Neural progenitor cell (in vitro differentiated cells): ENCODE data around the gene PDIA6. TPM values are rescaled to one million over a fixed set of nuclear protein-coding genes. Genes with fewer than 3 reads are reported as not detected.
A peak's percentile ranks its signal among the peaks of the same experiment; 100 is the strongest.

Experiments used
- DNase-seq: peaks from one replicate; pipeline ENCODE4 v3.0.0-alpha.2; 2016; ENCODE audit warnings: low spot score
- H2AFZ ChIP-seq: fragments of 200-600 bp; sonication (generic); replicated peaks from 2 replicates; pipeline ENCODE4 v1.6.1; 2016; ENCODE audit warnings: antibody characterized with exemption
- H3F3A ChIP-seq: fragments of 200-600 bp; sonication (generic); 2 replicates; pipeline ENCODE4 v1.6.1; 2016; ENCODE audit warnings: antibody characterized with exemption, low read depth
- H3K27ac ChIP-seq: fragments of 200-600 bp; sonication (generic); 2 replicates; pipeline ENCODE4 v1.5.1; 2016; ENCODE audit warnings: mild to moderate bottlenecking
- H3K27me3 ChIP-seq: fragments of 200-600 bp; sonication (generic); 2 replicates; pipeline ENCODE4 v1.6.1; 2016; ENCODE audit warnings: mild to moderate bottlenecking, moderate library complexity
- H3K36me3 ChIP-seq: fragments of 200-600 bp; sonication (generic); 2 replicates; pipeline ENCODE4 v1.5.1; 2016
- H3K4me1 ChIP-seq: fragments of 200-600 bp; sonication (generic); 2 replicates; pipeline ENCODE4 v1.6.1; 2016; ENCODE audit warnings: mixed run types
- H3K4me2 ChIP-seq: fragments of 200-600 bp; sonication (generic); 2 replicates; pipeline ENCODE4 v1.6.1; 2016
- H3K4me3 ChIP-seq: fragments of 200-600 bp; sonication (generic); 2 replicates; pipeline ENCODE4 v1.5.1; 2016
- H3K79me2 ChIP-seq: fragments of 200-600 bp; sonication (generic); 2 replicates; pipeline ENCODE4 v1.6.1; 2016; ENCODE audit warnings: low read depth
- H3K9ac ChIP-seq: fragments of 200-600 bp; sonication (generic); 2 replicates; pipeline ENCODE4 v1.6.1; 2016
- H3K9me3 ChIP-seq: fragments of 200-600 bp; sonication (generic); 2 replicates; pipeline ENCODE4 v1.5.1; 2016; ENCODE audit warnings: low read depth
- H4K20me1 ChIP-seq: fragments of 200-600 bp; sonication (generic); 2 replicates; pipeline ENCODE4 v1.6.1; 2016; ENCODE audit warnings: low read depth
- H3K27ac Mint-ChIP-seq: 3 replicates; pipeline ENCODE4 v1.8.0; 2021; ENCODE audit warnings: mixed read lengths
- H3K27me3 Mint-ChIP-seq: 2 replicates; pipeline ENCODE4 v1.8.0; 2022; ENCODE audit warnings: low read depth, mild to moderate bottlenecking, inconsistent platforms, moderate library complexity, mixed read lengths; ENCODE audit not compliant: insufficient read depth
- H3K36me3 Mint-ChIP-seq: 3 replicates; pipeline ENCODE4 v1.8.0; 2021; ENCODE audit warnings: mixed read lengths
- H3K4me1 Mint-ChIP-seq: 3 replicates; pipeline ENCODE4 v1.8.0; 2021; ENCODE audit warnings: mixed read lengths
- H3K4me3 Mint-ChIP-seq: 3 replicates; pipeline ENCODE4 v1.8.0; 2021; ENCODE audit warnings: mild to moderate bottlenecking, moderate library complexity, mixed read lengths
- H3K9me3 Mint-ChIP-seq: 3 replicates; pipeline ENCODE4 v1.8.0; 2020; ENCODE audit warnings: mixed read lengths
- CTCF ChIP-seq: fragments of 200-600 bp; sonication (generic); IDR thresholded peaks from 2 replicates; pipeline ENCODE4 v1.5.1; 2017; ENCODE audit warnings: antibody characterized with exemption, mild to moderate bottlenecking
- EZH2 ChIP-seq: fragments of 200-600 bp; sonication (generic); IDR thresholded peaks from 2 replicates; pipeline ENCODE4 v1.6.1; 2017; ENCODE audit warnings: antibody characterized with exemption, mild to moderate bottlenecking, moderate library complexity
- EZH2phosphoT487 ChIP-seq: fragments of 200-600 bp; sonication (generic); IDR thresholded peaks from 2 replicates; pipeline ENCODE4 v1.6.1; 2017; ENCODE audit warnings: antibody characterized with exemption
- total RNA-seq: library from RNA; depleted of rRNA; stranded (reverse); fragments of >200 nt; gene quantifications from 2 replicates; pipeline ENCODE4 v1.2.3, GENCODE V29; 2015; ENCODE audit warnings: low replicate concordance

Gene PDIA6
- total RNA-seq, 1 donor from 2014 or later: 381 TPM

- no peak overlapping the region for H3K27ac ChIP-seq
- H3K36me3 ChIP-seq: no peaks in the 10 kb centered on the region
- H3K79me2 ChIP-seq: no peaks in the 10 kb centered on the region
- no peaks in the 10 kb centered on the region for H3F3A ChIP-seq
- H2AFZ ChIP-seq: peak overlapping the region; percentile 28
- Mint-ChIP-seq H3K36me3 (no peaks in the 10 kb centered on the region), H3K4me3 (no peak overlapping the region), H3K9me3 (no peaks in the 10 kb centered on the region), H3K27me3 (peaks cover 14% of the 10 kb centered on the region), H3K4me1 (peaks cover 21% of the 10 kb centered on the region), H3K27ac (no peak overlapping the region)
- TF ChIP-seq EZH2phosphoT487 (no peak), EZH2 (no peak), CTCF (no peak)
- no peak overlapping the region for H3K9ac ChIP-seq
- DNase-seq: no peak
- no peak overlapping the region for H3K4me3 ChIP-seq
- no peaks in the 10 kb centered on the region for H4K20me1 ChIP-seq
- peaks cover 3% of the 10 kb centered on the region for H3K4me1 ChIP-seq
- no peaks in the 10 kb centered on the region for H3K27me3 ChIP-seq
- no peaks in the 10 kb centered on the region for H3K9me3 ChIP-seq
- H3K4me2 ChIP-seq: no peak overlapping the region
Measured at GRCh38 chr2:10759151-10759714, 53.4 kb downstream of the PDIA6 start.

DNA sequence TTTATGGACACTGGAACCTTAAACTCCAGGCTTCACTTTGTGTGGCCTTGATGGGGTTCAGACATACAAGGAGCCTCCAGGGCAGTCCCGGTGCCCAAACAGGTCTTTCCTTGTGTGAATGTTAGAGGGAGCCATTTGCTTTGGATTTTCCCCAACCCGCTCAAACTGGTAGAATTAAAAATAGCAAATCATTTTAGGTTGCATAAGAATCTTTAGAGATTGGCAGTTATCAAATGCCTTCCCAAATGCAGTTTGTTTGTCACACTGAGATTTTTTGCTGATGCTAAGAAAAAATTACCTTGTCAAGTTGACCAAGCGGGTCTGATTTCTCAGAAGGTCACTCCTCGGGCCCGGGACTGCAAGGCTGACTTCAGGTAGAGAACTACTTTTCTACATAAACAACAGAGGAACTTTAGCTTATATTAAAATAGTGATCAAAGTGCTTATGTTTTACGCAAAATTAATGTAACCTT lies 54.7 kb downstream of the PDIA6 start:
- DNase-seq: no peak
- Histone ChIP-seq H3K9ac (no peak overlapping the region), H3K27me3 (no peaks in the 10 kb centered on the region), H3K27ac (no peak overlapping the region), H3F3A (no peaks in the 10 kb centered on the region), H4K20me1 (no peaks in the 10 kb centered on the region), H3K9me3 (no peaks in the 10 kb centered on the region), H3K4me2 (no peak overlapping the region), H3K79me2 (no peaks in the 10 kb centered on the region), H3K4me1 (no peaks in the 10 kb centered on the region), H3K4me3 (no peak overlapping the region), H3K36me3 (no peaks in the 10 kb centered on the region), H2AFZ (no peak overlapping the region)
- peaks cover 12% of the 10 kb centered on the region for H3K27me3 Mint-ChIP-seq
- H3K9me3 Mint-ChIP-seq: no peaks in the 10 kb centered on the region
- TF ChIP-seq CTCF (no peak), EZH2phosphoT487 (no peak), EZH2 (no peak)
- H3K4me3 Mint-ChIP-seq: no peak overlapping the region
- H3K36me3 Mint-ChIP-seq: no peaks in the 10 kb centered on the region
- no peak overlapping the region for H3K27ac Mint-ChIP-seq
- H3K4me1 Mint-ChIP-seq: peaks cover 9% of the 10 kb centered on the region

- Histone ChIP-seq H3K27me3 (no peaks in the 10 kb centered on the region), H3K4me1 (no peaks in the 10 kb centered on the region), H3K9me3 (no peaks in the 10 kb centered on the region), H3K4me2 (no peak overlapping the region), H3K36me3 (no peaks in the 10 kb centered on the region), H2AFZ (peak overlapping the region; percentile 50), H3K4me3 (no peak overlapping the region), H4K20me1 (no peaks in the 10 kb centered on the region), H3K79me2 (no peaks in the 10 kb centered on the region), H3K27ac (no peak overlapping the region), H3K9ac (no peak overlapping the region), H3F3A (no peaks in the 10 kb centered on the region)
- H3K4me1 Mint-ChIP-seq: peaks cover 8% of the 10 kb centered on the region
- peaks cover 12% of the 10 kb centered on the region for H3K27me3 Mint-ChIP-seq
- DNase-seq: no peak
- H3K4me3 Mint-ChIP-seq: no peak overlapping the region
- no peak overlapping the region for H3K27ac Mint-ChIP-seq
- no peaks in the 10 kb centered on the region for H3K36me3 Mint-ChIP-seq
- H3K9me3 Mint-ChIP-seq: no peaks in the 10 kb centered on the region
- TF ChIP-seq CTCF: no peak
- no peak for TF ChIP-seq EZH2
- no peak for TF ChIP-seq EZH2phosphoT487
Measured at GRCh38 chr2:10755621-10756020, 57.0 kb downstream of the PDIA6 start.
